ENCODE measurements around the gene IL12RB2. TPM values are rescaled to one million over a fixed set of nuclear protein-coding genes. Genes with fewer than 3 reads are reported as not detected.

The IL12RB2 gene
- total and polyA plus RNA-seq, 10 of the 15 experiments (the other 5 are each of a cell fraction or from before 2014, with no cell fraction given), result 0.15 to 1.1 (median 0.54) TPM; not detected in 1

GRCh38 chr1:67372136-67372535 is 64.5 kb downstream of the IL12RB2 start (continued):
- TF ChIP-seq ZBTB4 (CRISPR knock-in tag; IDR thresholded peaks at IDR 0.05), result no peak
- no peak for TF ChIP-seq RUNX3 (IDR thresholded peaks at IDR 0.05; ENCODE audit: low read length)

DNA sequence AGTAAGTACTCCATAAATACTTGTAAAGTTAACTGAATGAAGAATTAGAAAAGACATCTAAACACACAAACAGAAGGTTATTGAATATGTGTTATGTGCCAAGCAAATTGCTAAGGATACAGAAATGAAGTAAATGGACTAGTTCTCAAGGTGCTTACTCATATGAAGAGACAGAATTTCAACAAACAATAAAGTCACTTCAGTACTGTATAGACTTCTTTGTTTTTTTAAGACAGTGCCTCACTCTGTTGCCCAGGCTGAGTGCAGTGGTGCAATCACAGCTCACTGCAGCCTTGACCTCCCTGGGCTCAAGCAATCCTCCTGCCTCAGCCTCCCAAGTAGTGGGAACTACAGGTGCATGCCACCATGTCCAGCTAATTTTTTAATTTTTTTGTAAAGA is 65.2 kb downstream of the IL12RB2 start:
- intact Hi-C loops (cut with micrococcal nuclease; ENCODE audit: unreplicated experiment), result no loop called here
- ChIA-PET RAD21 (ENCODE audit: unreplicated experiment) (no interaction called here), CTCF (no interaction called here)
- TF ChIP-seq E4F1 (IDR thresholded peaks at IDR 0.05; ENCODE audit: borderline replicate concordance, partially characterized antibody), result no peak
- TF ChIP-seq GATAD2B (conservative IDR thresholded peaks at IDR 0.05; ENCODE audit: low read depth), result no peak
- TF ChIP-seq CREB1 (IDR thresholded peaks at IDR 0.05; ENCODE audit: low read depth), result no peak
- no peak for TF ChIP-seq MAX (IDR thresholded peaks at IDR 0.05; ENCODE audit: low read depth, low read length)
- no peak for TF ChIP-seq BRCA1 (IDR thresholded peaks at IDR 0.05; ENCODE audit: low read depth, low read length)
- no peak for TF ChIP-seq NRF1 (conservative IDR thresholded peaks at IDR 0.05; ENCODE audit: low read depth, low read length)
- no peak for TF ChIP-seq TCF12 (IDR thresholded peaks at IDR 0.05; ENCODE audit: low read depth, low read length)
- TF ChIP-seq CBX5 (IDR thresholded peaks at IDR 0.05; ENCODE audit: low read depth), result no peak
- no peak for TF ChIP-seq SP1 (IDR thresholded peaks at IDR 0.05; ENCODE audit: low read depth, low read length)
- TF ChIP-seq, protein P1, sequence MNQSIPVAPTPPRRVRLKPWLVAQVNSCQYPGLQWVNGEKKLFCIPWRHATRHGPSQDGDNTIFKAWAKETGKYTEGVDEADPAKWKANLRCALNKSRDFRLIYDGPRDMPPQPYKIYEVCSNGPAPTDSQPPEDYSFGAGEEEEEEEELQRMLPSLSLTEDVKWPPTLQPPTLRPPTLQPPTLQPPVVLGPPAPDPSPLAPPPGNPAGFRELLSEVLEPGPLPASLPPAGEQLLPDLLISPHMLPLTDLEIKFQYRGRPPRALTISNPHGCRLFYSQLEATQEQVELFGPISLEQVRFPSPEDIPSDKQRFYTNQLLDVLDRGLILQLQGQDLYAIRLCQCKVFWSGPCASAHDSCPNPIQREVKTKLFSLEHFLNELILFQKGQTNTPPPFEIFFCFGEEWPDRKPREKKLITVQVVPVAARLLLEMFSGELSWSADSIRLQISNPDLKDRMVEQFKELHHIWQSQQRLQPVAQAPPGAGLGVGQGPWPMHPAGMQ (IDR thresholded peaks at IDR 0.05; ENCODE audit: borderline replicate concordance), result no peak
- TF ChIP-seq CTCF (IDR thresholded peaks at IDR 0.05 in 2 of 3, conservative IDR thresholded peaks at IDR 0.05 in 1 of 3; ENCODE audit: control insufficient read depth in 2 of 3, extremely low read depth in 1 of 3, insufficient read depth in 1 of 3, low read depth in 3 of 3, low read length in 3 of 3), result no peak

More for the DNA sequence above, 65.2 kb downstream of the IL12RB2 start:
- no peak for FAIRE-seq
- Histone ChIP-seq H3K4me2 (ENCODE audit: control insufficient read depth, insufficient read depth) (no peak overlapping the region), H3K4me3 (no peak overlapping the region), H3K9ac (ENCODE audit: control insufficient read depth, insufficient read depth, low read length) (no peak overlapping the region), H3K36me3 (ENCODE audit: control insufficient read depth in 2 of 2, insufficient read depth in 2 of 2, low read length in 1 of 2) (no peaks in the 10 kb centered on the region), H3K9me3 (replicated peaks; ENCODE audit: control insufficient read depth, insufficient read depth, low read length) (no peaks in the 10 kb centered on the region), H3K27me3 (replicated peaks in 1 of 2; ENCODE audit: control insufficient read depth in 2 of 2, insufficient read depth in 2 of 2, low read length in 1 of 2) (no peaks in the 10 kb centered on the region), H4K20me1 (ENCODE audit: control insufficient read depth, insufficient read depth) (no peaks in the 10 kb centered on the region), H3K79me2 (ENCODE audit: control insufficient read depth, insufficient read depth, low read length) (no peaks in the 10 kb centered on the region), H3K4me1 (ENCODE audit: control insufficient read depth, insufficient read depth, low read length) (no peaks in the 10 kb centered on the region), H2AFZ (ENCODE audit: control insufficient read depth, low read depth, low read length) (no peak overlapping the region), H3K27ac (ENCODE audit: control insufficient read depth, insufficient read depth) (no peak overlapping the region)
- in situ Hi-C loops (cut with MboI), result no loop called here
- no peak; the same call in 2 of the 3 replicates for ATAC-seq
- ChIA-PET POLR2A (no interaction called here), SMC1A (ENCODE audit: uncharacterized antibody, unreplicated experiment) (interaction anchor here (0.6 kb wide), 1 partner anchor 107 kb away, joined by 3 read pairs; no protein-coding TSS in a partner anchor)
- no TSS peak for BruUV-seq (replicated peaks)
- no peak for DNase-seq (ENCODE audit: low read depth, low spot score)
